BJ (cell line): Measurements from ENCODE around the gene WBP4. TPM values are rescaled to one million over a fixed set of nuclear protein-coding genes. Genes with fewer than 3 reads are reported as not detected.

Source experiments
- CTCF ChIA-PET: fragments of 350-600 bp; formaldehyde crosslinking; extraction: SDS; loops from one replicate; lab custom pipeline; 2021; ENCODE audit warnings: antibody characterized with exemption, inconsistent platforms; lab: Yijun Ruan, JAX
- POLR2A ChIA-PET: fragments of 300-600 bp; sonication (Branson Sonifier 250); formaldehyde crosslinking; extraction: SDS; loops from one replicate; lab custom pipeline; 2021; ENCODE audit warnings: antibody characterized with exemption; lab: Charles Lee
- DNase-seq: peaks from one replicate; pipeline ENCODE4 v3.0.0-alpha.2; 2011; ENCODE audit warnings: low read depth
- H3K27me3 ChIP-seq: 2 replicates; pipeline ENCODE4 v1.6.0; 2011; ENCODE audit warnings: low read length; ENCODE audit not compliant: control insufficient read depth, insufficient read depth
- H3K36me3 ChIP-seq: 2 replicates; pipeline ENCODE4 v1.5.1; 2011; ENCODE audit warnings: low read length; ENCODE audit not compliant: control insufficient read depth, insufficient read depth
- H3K4me3 ChIP-seq: 2 replicates; pipeline ENCODE4 v1.5.1; 2011; ENCODE audit warnings: low read depth, mild to moderate bottlenecking, control low read depth, low read length
- polyA plus RNA-seq: library from polyadenylated mRNA; depleted of rRNA; stranded (reverse); fragments of >200 nt; gene quantifications from 2 replicates; pipeline ENCODE4 v1.2.3, GENCODE V29; 2011
- TF ChIP-seq, protein P1 (sequence below): IDR thresholded peaks from 2 replicates; pipeline ENCODE4 v1.5.1; 2011; ENCODE audit warnings: low read depth, mild to moderate bottlenecking, control low read depth, inconsistent platforms, low read length, moderate library complexity; ENCODE audit not compliant: insufficient read depth

WBP4 gene
- polyA plus RNA-seq, 1 experiment = 4.9 TPM

DNA sequence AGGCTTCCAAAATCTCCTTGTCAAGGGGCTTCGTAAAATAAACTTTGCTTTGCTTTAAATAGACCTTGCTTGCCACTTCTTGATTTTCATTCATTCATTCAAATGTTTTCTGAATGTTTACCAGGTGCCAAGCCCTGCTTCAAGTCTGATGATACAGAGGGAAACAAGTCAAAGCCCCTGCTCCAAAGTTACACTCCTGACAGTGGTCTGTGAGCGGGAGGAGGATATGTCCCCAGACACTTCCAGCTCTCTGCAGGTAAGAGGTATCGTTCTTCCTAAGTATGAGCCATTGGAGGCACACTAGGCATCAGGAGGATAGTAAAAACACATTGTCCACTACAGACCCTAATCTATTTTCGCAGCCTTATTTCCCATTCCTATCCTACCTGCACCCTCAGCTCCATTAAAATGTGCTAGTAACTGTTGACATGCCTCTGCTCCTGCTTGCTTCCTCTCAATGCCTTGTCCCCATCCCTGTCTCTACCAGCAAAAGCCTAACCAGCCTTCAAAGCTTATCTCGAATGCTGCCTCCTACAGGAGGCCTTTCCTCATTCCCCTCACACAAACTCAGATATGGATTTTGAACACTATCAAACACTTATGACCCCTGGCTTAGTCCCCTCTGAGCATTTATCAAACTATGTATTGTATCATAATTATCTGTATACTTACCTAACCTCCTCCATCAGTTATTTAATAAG, 6.2 kb upstream of the WBP4 start:
- POLR2A ChIA-PET = interaction anchor here (0.6 kb wide), 1 partner anchor 126 kb away, joined by 6 read pairs; no protein-coding TSS in a partner anchor
- H3K36me3 ChIP-seq = no peaks in the 10 kb centered on the region
- CTCF ChIA-PET = interaction anchor here (0.6 to 1.8 kb wide), 12 partner anchors 9 to 296 kb away, joined by 3 to 7 read pairs (median 3); no protein-coding TSS in a partner anchor

DNA sequence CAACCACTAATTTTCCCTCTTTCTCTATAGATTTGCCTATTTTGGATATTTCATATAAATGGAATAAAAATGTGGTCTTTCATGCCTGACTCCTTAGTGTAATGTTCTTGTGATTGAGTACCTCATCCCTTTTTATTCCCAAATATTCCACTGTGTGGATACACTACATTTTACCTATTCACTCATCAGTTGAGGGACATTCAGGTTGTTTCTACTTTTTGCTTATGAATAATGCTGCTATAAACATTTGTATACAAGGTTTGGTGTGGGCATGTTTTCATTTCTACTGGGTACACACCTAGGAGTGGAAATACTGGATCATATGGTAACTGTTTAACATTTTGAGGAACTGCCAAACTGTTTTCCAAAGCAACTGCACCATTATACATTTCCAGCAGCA, 5.1 kb upstream of the WBP4 start:
- DNase-seq = no peak
- CTCF ChIA-PET = interaction anchor here (0.6 kb wide), 1 partner anchor 78 kb away, joined by 3 read pairs; no protein-coding TSS in a partner anchor
- H3K27me3 ChIP-seq = no peaks in the 10 kb centered on the region
- no peaks in the 10 kb centered on the region for H3K36me3 ChIP-seq
- TF ChIP-seq, protein P1, sequence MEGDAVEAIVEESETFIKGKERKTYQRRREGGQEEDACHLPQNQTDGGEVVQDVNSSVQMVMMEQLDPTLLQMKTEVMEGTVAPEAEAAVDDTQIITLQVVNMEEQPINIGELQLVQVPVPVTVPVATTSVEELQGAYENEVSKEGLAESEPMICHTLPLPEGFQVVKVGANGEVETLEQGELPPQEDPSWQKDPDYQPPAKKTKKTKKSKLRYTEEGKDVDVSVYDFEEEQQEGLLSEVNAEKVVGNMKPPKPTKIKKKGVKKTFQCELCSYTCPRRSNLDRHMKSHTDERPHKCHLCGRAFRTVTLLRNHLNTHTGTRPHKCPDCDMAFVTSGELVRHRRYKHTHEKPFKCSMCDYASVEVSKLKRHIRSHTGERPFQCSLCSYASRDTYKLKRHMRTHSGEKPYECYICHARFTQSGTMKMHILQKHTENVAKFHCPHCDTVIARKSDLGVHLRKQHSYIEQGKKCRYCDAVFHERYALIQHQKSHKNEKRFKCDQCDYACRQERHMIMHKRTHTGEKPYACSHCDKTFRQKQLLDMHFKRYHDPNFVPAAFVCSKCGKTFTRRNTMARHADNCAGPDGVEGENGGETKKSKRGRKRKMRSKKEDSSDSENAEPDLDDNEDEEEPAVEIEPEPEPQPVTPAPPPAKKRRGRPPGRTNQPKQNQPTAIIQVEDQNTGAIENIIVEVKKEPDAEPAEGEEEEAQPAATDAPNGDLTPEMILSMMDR = no peak
- POLR2A ChIA-PET = no interaction called here
- H3K4me3 ChIP-seq = no peak overlapping the region

More for the DNA sequence above, 6.2 kb upstream of the WBP4 start:
- H3K27me3 ChIP-seq = no peaks in the 10 kb centered on the region
- TF ChIP-seq, protein P1 = peak; percentile 38
- H3K4me3 ChIP-seq = no peak overlapping the region
- no peak for DNase-seq

DNA sequence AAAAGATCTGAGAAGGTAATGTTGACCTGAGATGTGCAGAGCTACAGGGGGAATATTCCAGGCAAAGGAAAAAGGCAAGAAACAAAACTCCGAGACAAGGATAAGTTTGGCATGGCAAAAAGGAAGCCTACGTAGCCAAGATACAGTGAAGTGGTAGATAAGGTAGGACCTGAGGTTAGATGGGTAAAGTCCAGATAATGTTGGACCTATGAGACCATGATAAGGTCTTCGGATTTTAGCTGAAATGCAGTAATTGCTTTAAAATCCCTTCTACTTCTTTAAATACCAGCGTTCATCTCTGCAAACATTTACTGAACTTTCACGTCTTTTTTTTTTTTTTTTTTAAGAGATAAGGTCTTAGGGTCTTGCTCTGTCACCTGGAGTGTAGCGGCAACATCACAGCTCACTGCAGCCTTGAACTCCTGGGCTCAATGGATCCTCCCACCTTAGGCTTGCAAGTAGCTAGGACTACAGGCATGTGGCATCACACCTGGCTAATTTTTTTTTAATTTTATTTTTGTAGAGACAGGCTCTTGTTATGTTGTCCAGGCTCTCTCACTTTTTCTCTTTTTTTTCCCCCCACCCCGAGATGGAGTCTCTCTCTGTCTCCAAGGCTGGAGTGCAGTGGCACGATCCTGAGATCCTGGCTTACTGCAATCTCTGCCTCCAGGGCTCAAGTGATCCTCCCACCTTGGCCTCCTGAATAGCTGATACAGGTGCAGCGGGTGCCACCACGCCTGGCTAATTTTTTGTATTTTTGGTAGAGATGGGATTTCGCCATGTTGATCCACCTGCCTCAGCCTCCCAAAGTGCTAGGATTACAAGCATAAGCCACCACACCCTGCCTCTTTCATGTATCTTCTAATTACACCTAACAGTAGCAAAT, 4.2 kb upstream of the WBP4 start:
- CTCF ChIA-PET = interaction anchor here (0.6 kb wide), 1 partner anchor 79 kb away, joined by 3 read pairs; no protein-coding TSS in a partner anchor
- TF ChIP-seq, protein P1 = no peak
- H3K36me3 ChIP-seq = no peaks in the 10 kb centered on the region
- POLR2A ChIA-PET = interaction anchor here (0.7 kb wide), 1 partner anchor 138 kb away, joined by 4 read pairs; no protein-coding TSS in a partner anchor
- no peak for DNase-seq
- H3K4me3 ChIP-seq = no peak overlapping the region
- no peaks in the 10 kb centered on the region for H3K27me3 ChIP-seq

DNA sequence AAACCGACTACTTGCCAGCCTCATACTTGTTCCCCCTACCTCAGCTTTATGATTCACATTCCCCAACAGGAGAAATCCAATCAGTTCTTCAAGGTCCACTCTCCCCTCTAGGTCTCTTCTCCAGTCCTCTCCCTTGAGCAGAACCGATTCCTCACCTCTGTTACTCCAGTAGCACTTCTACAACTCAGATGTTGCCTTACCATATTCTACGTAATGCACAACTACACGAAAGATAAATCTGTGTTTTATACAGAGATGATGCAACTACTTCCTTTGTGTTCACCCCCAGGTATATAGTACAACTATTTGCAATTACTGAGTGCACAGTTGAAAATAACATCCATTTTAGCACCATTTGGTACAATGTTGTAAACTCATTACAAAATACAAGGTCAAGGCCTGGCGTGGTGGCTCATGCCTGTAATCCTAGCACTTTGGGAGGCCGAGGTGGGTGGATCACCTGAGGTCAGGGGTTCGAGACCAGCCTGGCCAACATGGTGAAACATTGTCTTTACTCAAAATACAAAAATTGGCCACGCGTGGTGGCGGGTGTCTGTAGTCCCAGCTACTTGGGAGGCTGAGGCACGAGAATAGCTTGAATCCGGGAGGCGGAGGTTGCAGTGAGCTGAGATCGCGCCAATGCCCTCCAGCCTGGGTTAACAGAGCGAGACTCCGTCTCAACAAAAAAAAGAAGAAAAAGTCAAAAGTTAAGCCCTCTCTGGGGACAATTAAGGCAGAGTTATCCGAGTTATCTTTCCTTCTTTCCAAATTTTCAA, 2.8 kb upstream of the WBP4 start:
- POLR2A ChIA-PET = no interaction called here
- no peak for DNase-seq
- Histone ChIP-seq H3K36me3 (no peaks in the 10 kb centered on the region), H3K4me3 (peak overlapping the region; percentile 80), H3K27me3 (no peaks in the 10 kb centered on the region)
- CTCF ChIA-PET = no interaction called here
- TF ChIP-seq, protein P1 = no peak
